WTC11 (cell line): ENCODE measurements around the gene EHD3.

ENCODE experiments used
- CTCF ChIP-seq: fragments of 200-600 bp; IDR thresholded peaks from 2 replicates; pipeline ENCODE4 v1.8.0; 2022; ENCODE audit warnings: antibody characterized with exemption
- ETV6 ChIP-seq: sonication (generic); formaldehyde crosslinking; IDR thresholded peaks from 2 replicates; pipeline ENCODE4 v1.8.1; 2022; ENCODE audit warnings: mild to moderate bottlenecking, missing genetic modification reagents
- MAX ChIP-seq: sonication (generic); formaldehyde crosslinking; IDR thresholded peaks from 2 replicates; pipeline ENCODE4 v1.8.0; 2022; ENCODE audit warnings: mild to moderate bottlenecking, missing genetic modification reagents
- NR2C2 ChIP-seq: sonication (generic); formaldehyde crosslinking; IDR thresholded peaks from 2 replicates; pipeline ENCODE4 v1.8.0; 2022; ENCODE audit warnings: mild to moderate bottlenecking, missing genetic modification reagents
- USF1 ChIP-seq: sonication (generic); formaldehyde crosslinking; IDR thresholded peaks from 2 replicates; pipeline ENCODE4 v1.8.0; 2022; ENCODE audit warnings: mild to moderate bottlenecking, missing genetic modification reagents
- ZNF121 ChIP-seq: sonication (generic); formaldehyde crosslinking; IDR thresholded peaks from 2 replicates; pipeline ENCODE4 v1.8.0; 2023; ENCODE audit warnings: missing genetic modification reagents
- ZNF263 ChIP-seq: sonication (generic); formaldehyde crosslinking; IDR thresholded peaks from 2 replicates; pipeline ENCODE4 v1.8.1; 2022; ENCODE audit warnings: low read depth, mild to moderate bottlenecking, moderate library complexity, missing genetic modification reagents
- TF ChIP-seq, protein P1 (sequence below): sonication (generic); formaldehyde crosslinking; IDR thresholded peaks from 2 replicates; pipeline ENCODE4 v1.8.0; 2022; ENCODE audit warnings: mild to moderate bottlenecking, missing genetic modification reagents

GRCh38 chr2:31240381-31241365 lies 6.7 kb downstream of the EHD3 start:
- TF ChIP-seq ZNF263 (CRISPR knock-in tag) (no peak), CTCF (no peak), USF1 (CRISPR knock-in tag) (no peak), NR2C2 (no peak), ZNF121 (no peak), MAX (no peak), ETV6 (CRISPR knock-in tag) (no peak)
- TF ChIP-seq, protein P1, sequence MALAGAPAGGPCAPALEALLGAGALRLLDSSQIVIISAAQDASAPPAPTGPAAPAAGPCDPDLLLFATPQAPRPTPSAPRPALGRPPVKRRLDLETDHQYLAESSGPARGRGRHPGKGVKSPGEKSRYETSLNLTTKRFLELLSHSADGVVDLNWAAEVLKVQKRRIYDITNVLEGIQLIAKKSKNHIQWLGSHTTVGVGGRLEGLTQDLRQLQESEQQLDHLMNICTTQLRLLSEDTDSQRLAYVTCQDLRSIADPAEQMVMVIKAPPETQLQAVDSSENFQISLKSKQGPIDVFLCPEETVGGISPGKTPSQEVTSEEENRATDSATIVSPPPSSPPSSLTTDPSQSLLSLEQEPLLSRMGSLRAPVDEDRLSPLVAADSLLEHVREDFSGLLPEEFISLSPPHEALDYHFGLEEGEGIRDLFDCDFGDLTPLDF (CRISPR knock-in tag), result no peak
